NCI-H2196 (cell line): ENCODE measurements around the gene C14orf180.

ENCODE experiments used
- DNase-seq: peaks from one replicate; lab custom pipeline; 2025; ENCODE audit not compliant: unreplicated experiment; lab: John Stamatoyannopoulos, UW

The C14orf180 gene

GRCh38 chr14:104560586-104560945 lies 19.0 kb upstream of the C14orf180 start:
- DNase-seq: no peak

DNA sequence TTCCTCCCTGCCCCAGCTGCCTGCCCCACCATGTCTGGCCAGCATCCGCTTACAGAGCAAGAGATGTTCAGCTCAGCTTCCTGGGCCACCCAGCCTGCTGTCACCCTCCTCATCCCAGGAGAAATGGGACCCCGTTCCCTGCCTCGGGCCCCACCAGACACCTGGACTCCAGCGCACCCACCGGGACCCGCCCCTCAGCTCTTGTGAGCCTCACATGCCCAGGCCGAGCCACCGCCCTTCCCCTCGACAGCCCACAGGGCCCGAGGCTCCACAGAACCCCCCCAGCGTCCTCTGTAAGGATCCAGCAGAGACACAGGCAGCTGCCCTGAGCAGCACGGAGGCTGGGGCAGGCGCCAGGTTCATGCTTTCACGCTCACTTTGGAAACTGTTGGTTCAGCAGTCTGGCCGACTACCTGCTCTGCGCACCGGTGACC lies 18.4 kb upstream of the C14orf180 start:
- DNase-seq: no peak

GRCh38 chr14:104561632-104562495 lies 17.7 kb upstream of the C14orf180 start:
- DNase-seq: no peak

DNA sequence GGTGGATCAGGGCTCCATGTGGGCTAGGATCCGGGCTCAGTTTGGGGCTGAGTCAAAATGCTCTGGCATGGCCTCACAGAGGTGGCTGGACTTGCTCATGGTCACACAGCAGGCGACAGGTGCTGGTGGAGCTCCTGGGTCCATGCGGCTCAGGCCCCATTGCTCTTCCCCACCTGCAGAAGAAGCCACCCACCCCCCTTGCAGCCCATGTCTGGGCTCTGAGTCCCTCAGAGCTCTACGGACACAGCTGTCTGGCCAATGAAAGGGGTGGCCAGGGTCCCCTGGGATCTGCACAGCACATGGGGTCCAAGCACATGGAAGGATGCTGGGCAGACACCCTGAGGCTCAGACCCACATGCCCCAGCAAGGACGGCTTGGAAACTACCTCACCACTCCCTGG lies 17.0 kb upstream of the C14orf180 start:
- no peak for DNase-seq

- DNase-seq: no peak
Measured at GRCh38 chr14:104563191-104563741, 16.3 kb upstream of the C14orf180 start.

GRCh38 chr14:104563742-104564615 lies 15.6 kb upstream of the C14orf180 start:
- peak; percentile 30 for DNase-seq

- no peak for DNase-seq
Measured at GRCh38 chr14:104564744-104565679, 14.6 kb upstream of the C14orf180 start.

- DNase-seq: no peak
Measured at GRCh38 chr14:104567141-104567956, 12.2 kb upstream of the C14orf180 start.

DNA sequence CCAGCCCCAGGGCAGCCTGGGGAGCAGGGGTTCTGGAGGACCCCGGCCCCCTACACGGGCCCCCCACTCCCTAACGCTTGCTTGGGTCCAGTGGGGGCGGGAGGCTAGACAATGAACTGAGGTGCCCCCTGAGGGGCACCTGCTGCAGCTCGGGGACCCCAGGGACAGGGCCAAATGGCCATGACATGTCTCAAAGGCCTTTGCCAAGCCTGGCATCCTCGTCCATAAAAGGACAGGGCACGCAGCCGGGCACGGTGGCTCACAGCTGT lies 11.7 kb upstream of the C14orf180 start:
- DNase-seq: no peak

GRCh38 chr14:104568620-104569019 lies 10.9 kb upstream of the C14orf180 start:
- DNase-seq: no peak

DNA sequence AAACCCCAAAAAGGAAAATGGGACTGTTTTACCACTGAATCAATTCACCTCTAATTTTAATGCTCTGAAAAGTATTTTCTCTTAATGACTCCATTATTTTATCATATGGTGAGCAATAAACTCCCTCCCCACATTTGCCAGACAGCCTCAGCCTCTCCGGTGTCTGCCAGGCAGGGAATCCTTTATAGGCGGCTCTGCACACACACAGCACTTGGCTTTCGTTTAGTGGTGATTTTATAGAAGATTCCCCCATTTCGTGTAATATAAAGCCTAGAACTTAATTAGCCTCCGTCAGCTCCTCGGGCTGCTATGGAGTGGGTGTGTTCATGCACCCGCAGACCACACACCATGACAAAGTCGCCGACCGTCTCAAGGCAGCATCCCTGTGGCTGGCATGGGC lies 10.1 kb upstream of the C14orf180 start:
- DNase-seq: no peak

DNA sequence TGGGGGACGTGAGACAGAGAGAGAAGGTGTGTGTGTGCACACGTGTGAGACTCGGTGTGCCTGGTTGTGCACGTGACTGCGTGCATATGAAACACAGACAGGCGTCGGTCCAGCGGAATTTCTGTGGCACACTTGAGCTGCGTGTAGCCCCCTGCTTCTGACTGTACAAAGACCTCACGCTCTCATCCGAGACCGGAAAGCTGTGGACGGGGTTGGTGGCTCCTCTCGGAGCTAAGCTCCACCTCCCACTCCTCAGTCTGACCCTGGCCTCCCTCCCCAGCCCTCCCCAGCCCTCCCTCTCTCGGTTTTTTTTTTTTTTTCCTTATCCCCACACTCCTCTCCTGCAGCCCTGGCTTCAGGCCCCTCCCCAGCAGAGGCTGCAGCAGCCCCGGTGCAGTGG lies 8.3 kb upstream of the C14orf180 start:
- DNase-seq: no peak

GRCh38 chr14:104572024-104572626 lies 7.4 kb upstream of the C14orf180 start:
- DNase-seq: no peak

DNA sequence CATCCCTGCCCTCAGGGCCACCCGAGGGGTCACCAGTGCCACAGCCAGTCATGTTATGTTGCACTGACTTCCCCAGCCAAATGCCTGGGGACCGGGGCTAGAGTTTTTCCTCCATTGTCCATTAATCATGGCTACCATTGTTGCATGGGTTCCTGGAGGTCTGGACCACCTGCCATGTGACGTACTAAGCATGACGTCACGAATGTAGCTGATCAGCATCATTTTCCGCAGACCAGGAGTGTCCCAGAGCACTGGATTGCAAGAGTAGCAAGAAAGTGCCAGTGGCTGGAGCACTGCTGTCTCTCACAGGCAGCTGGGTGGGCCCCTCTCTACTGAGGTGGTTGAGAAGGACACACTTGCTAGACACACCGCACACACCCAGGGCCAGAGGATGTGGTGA lies 6.9 kb upstream of the C14orf180 start:
- no peak for DNase-seq

GRCh38 chr14:104573930-104574329 lies 5.6 kb upstream of the C14orf180 start:
- no peak for DNase-seq

DNA sequence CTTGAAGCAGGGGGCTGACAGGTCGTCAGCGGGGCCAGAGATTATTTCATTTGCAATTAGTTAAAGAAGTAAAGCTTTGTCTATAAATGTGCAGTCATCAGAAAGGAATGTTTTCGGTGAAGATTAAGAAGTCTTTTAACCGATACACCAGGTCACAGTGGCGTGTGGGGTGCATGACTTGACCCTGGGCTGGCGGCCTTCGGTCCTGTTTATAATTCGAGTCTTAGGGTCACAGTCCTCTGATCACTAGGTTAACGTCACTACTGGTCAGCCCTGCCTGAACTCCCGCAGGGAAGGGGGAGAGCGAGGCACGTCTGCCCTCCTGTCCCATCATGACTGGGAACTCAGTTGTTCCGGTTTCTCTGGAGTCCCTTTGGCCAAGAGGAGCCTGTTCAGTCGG lies 5.0 kb upstream of the C14orf180 start:
- no peak for DNase-seq

DNA sequence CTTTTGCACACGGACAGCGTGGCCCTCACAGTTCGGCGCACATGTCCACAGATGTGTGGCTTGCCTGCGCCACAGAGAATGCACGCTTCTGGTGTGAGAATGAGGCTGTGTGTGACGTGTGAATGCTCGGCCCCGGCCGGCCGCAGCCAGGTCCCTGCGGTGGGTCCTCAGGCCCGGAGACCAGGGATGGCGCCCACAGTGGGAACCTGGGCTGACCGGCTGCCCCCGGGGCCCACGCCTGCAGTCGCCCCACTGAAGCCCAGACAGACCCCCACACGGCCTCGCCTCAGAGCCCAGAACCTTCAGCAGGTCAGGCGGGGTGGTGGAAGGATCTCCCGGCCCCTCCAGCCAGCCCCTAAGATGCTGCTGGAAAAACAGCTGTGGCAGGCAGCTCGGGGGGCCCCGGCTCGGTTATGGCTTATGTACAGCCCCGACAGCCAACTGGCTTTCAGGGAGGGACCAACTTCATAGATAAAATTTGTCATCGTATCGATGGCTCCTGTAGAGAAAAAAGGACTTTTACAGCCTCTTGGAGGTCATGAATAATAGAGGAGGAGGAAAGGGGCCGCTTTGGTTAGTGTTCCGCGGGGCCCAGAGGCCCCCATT lies 4.5 kb upstream of the C14orf180 start:
- no peak for DNase-seq

DNA sequence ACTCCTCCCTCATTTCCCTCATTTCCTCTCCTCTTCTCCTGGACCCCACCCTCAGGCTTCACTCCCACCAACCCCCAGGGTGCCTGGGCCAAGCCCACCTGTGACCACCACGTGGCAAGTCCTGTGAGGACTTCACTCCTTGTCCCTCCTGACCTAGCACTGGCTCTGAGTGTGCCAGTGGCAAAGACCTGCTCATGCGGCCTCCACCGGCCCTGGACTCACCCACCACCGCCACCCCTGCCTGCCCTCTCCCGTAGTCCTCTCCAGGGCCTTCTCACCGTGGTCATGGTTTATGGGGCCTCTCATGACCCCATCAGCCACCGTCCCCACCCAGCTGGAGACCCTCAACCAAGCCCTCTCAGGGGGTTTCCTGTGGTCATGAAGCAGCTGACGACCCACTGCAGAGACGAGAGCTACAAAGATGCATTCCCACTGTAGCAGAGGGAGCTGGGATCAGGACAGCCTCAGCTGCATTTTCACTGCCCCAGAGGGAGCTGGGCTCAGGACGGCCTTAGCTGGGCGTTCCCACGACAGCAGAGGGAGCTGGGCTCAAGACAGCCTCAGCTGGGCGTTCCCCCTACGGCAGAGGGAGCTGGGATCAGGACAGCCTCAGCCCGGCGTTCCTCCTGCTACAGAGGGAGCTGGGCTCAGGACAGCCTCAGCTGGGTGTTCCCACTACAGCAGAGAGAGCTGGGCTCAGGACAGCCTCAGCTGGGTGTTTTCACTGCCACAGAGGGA lies 3.2 kb upstream of the C14orf180 start:
- DNase-seq: no peak

- DNase-seq: no peak
Measured at GRCh38 chr14:104576970-104577332, 2.6 kb upstream of the C14orf180 start.
